HFFc6 (cell line): Measurements from ENCODE around the gene AAGAB. TPM values are rescaled to one million over a fixed set of nuclear protein-coding genes. Genes with fewer than 3 reads are reported as not detected.

Source experiments
- DNase-seq: peaks from one replicate; pipeline ENCODE4 v3.0.0-alpha.2; 2018
- H3K27ac Mint-ChIP-seq: 2 replicates; pipeline ENCODE4 v1.8.0; 2020; ENCODE audit warnings: mild to moderate bottlenecking, mixed read lengths
- H3K27me3 Mint-ChIP-seq: 2 replicates; pipeline ENCODE4 v1.8.0; 2021; ENCODE audit warnings: mild to moderate bottlenecking, moderate library complexity, mixed read lengths; ENCODE audit not compliant: insufficient read depth
- H3K36me3 Mint-ChIP-seq: 2 replicates; pipeline ENCODE4 v1.8.0; 2021; ENCODE audit warnings: low read depth, mixed read lengths
- H3K4me1 Mint-ChIP-seq: 2 replicates; pipeline ENCODE4 v1.8.0; 2020; ENCODE audit warnings: low read depth, mixed read lengths
- H3K4me3 Mint-ChIP-seq: 2 replicates; pipeline ENCODE4 v1.8.0; 2020; ENCODE audit warnings: mild to moderate bottlenecking, moderate library complexity, mixed read lengths
- H3K9me3 Mint-ChIP-seq: 2 replicates; pipeline ENCODE4 v1.8.0; 2020; ENCODE audit warnings: mild to moderate bottlenecking, mixed read lengths
- total RNA-seq, 6 experiments: library from RNA; stranded (reverse); fragmentation: NEBNext Ultra II Directional; extraction: Animal tissue kit (Norgen Biotek cat#: 25700); gene quantifications; 2 replicates in 1 of 6; 3 replicates in 5 of 6; pipeline ENCODE4 v1.2.3, GENCODE V29; 2021
- TF ChIP-seq, protein P1 (sequence below): fragments of 200-600 bp; sonication (generic); IDR thresholded peaks from 2 replicates; pipeline ENCODE4 v1.5.0; 2021; ENCODE audit warnings: antibody characterized with exemption, mild to moderate bottlenecking

AAGAB gene
- total RNA-seq, 6 experiments from 2014 or later, result 41.0 to 45.7 (median 42.0) TPM

DNA sequence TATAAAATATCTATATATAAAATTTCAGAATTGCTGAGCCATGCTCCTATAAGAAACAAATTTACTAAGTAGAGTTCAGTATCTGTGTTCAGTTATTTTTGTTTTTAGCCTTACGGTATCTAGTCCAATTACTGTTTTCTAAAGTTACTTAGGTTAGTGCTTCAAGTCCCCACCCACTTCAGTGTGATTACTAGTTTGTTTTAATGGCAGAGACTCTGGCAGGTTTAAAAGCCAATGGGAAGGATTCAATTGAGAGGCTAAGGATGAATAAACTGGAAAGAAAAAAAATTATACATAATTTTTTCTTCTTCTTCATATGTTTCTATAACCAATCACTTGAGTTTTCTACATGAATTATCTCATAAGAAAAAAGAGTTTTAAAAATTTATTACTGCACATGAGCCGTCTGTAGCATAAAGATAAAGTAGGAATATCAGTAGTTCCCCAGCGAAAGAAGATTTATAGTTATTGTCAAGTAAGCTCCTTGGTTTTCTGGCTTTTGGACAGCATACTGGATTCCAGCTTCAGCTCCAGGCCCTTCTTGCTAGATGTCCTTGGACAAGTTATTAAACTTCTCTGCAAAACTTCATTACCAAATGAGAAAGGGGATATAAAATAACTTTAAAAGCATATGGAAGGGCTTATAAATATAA is 46.8 kb downstream of the AAGAB start:
- no peak overlapping the region for H3K4me3 Mint-ChIP-seq

DNA sequence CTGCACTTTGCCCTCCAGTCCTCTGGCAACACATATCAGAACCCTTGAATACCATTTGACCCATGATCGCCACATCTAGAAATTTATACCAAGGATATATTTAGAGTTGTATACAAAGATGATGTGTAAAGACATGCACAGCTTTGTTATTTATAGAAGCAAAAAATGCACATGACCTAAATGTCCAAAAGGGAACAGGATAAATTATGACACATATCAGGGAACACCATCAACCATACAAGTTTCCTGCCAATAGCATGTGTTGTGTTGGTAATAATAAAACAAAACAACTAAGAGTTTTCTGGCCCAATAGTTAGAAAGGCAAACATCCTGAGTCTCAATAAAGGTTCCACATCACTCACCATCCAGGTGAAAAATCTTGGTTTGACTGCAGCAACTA is 51.5 kb downstream of the AAGAB start:
- TF ChIP-seq, protein P1, sequence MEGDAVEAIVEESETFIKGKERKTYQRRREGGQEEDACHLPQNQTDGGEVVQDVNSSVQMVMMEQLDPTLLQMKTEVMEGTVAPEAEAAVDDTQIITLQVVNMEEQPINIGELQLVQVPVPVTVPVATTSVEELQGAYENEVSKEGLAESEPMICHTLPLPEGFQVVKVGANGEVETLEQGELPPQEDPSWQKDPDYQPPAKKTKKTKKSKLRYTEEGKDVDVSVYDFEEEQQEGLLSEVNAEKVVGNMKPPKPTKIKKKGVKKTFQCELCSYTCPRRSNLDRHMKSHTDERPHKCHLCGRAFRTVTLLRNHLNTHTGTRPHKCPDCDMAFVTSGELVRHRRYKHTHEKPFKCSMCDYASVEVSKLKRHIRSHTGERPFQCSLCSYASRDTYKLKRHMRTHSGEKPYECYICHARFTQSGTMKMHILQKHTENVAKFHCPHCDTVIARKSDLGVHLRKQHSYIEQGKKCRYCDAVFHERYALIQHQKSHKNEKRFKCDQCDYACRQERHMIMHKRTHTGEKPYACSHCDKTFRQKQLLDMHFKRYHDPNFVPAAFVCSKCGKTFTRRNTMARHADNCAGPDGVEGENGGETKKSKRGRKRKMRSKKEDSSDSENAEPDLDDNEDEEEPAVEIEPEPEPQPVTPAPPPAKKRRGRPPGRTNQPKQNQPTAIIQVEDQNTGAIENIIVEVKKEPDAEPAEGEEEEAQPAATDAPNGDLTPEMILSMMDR, result no peak
- no peak for DNase-seq
- Mint-ChIP-seq H3K36me3 (peaks cover 72% of the 10 kb centered on the region), H3K27me3 (peaks cover 19% of the 10 kb centered on the region), H3K9me3 (no peaks in the 10 kb centered on the region), H3K4me1 (peaks cover 40% of the 10 kb centered on the region), H3K4me3 (no peak overlapping the region), H3K27ac (no peak overlapping the region)

More for the DNA sequence above, 46.8 kb downstream of the AAGAB start:
- TF ChIP-seq, protein P1, result no peak
- Mint-ChIP-seq H3K4me1 (peaks cover 4% of the 10 kb centered on the region), H3K27ac (no peak overlapping the region), H3K9me3 (no peaks in the 10 kb centered on the region), H3K27me3 (no peaks in the 10 kb centered on the region), H3K36me3 (peaks cover 45% of the 10 kb centered on the region)
- no peak for DNase-seq

DNA sequence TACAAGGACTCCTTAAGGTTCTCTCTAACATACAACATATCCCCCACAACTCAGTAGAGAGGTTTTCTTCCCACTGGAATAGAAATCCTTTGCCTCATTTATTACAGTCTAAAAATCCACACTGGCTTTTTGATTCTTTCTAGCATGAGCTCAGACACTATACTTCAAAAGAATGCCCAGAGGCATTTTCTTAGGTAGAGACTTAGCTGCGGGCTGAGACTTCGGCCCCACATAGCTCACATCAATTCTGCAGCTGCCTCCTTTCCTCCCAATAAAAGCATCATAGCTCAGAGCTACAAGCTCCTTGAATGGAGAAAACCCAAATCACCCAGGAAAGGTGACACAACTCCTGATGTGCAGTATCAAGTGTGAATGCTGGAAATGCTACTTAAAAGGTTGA is 52.4 kb downstream of the AAGAB start:
- no peaks in the 10 kb centered on the region for H3K9me3 Mint-ChIP-seq
- no peak for DNase-seq
- peaks cover 71% of the 10 kb centered on the region for H3K36me3 Mint-ChIP-seq
- H3K27me3 Mint-ChIP-seq, result peaks cover 23% of the 10 kb centered on the region
- peaks cover 49% of the 10 kb centered on the region for H3K4me1 Mint-ChIP-seq
- H3K4me3 Mint-ChIP-seq, result no peak overlapping the region
- TF ChIP-seq, protein P1, result no peak
- H3K27ac Mint-ChIP-seq, result no peak overlapping the region

DNA sequence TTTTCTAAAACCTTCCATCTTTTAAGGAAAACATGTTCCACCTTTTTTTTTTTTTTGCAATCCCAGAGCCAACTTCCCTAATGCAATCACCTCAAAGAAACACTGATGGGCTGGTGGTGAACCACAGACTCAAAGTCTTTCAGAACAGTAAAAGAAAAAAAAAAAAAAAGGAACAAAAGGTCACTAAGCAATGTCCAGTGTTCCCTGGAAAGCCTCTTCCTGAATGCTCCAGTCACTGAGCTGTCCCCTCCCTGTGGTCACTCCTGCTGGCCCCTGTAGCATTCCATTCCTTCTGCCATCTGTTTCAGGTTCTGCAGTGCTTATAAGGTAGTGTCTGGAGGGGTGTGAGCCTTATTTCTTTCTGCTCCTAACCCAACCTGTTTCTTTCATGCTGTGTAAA is 53.3 kb downstream of the AAGAB start:
- Mint-ChIP-seq H3K27me3 (peaks cover 31% of the 10 kb centered on the region), H3K9me3 (peaks cover 5% of the 10 kb centered on the region; the same call in 1 of the 2 replicates), H3K4me1 (peaks cover 59% of the 10 kb centered on the region), H3K4me3 (no peak overlapping the region), H3K36me3 (peaks cover 68% of the 10 kb centered on the region), H3K27ac (peak overlapping the region; percentile 8; the same call in 1 of the 2 replicates)
- TF ChIP-seq, protein P1, result no peak
- DNase-seq, result no peak

DNA sequence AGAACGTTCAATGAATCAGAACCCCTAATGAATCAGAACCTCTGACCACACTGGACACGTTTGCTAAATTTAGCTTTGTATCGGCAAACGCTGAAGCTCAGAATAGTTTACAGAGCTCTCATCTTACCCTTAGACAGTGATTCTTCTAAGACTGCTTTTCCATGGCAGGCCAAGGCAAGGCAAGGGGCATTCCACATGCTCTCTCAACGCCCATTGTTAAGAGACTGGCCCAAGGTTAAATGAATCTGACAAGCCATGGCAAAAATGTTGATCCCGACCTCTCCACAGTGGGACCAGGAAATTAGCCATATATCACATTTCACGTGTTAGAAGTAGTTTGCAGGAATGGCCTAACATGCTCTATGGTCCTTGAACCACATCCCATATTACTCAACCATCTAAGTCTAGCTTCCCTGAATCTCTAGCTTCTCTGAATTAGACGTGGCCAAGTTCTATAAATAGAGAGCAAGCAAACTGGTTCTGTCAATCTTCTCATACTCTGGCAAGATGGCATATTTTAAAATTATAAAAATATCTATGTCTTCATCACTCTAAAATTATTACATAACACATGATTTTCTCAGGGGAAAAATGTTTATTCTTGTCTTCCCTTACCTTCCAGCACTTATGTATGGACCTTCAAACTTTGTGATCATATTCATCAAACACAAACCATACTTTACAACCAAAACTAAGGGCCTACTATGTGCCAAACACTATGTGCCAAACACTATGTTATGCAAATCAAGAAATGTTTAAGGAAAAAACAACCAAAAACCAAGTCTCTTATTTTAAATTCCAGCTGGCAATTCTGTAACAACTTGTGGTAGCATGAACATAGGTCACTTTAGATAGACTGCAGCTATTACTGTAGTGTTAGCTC is 54.3 kb downstream of the AAGAB start:
- DNase-seq, result no peak
- H3K27me3 Mint-ChIP-seq, result peaks cover 38% of the 10 kb centered on the region
- H3K4me3 Mint-ChIP-seq, result peak overlapping the region; percentile 14; the same call in 1 of the 2 replicates
- peak overlapping the region; percentile 62; the same call in 1 of the 2 replicates for H3K27ac Mint-ChIP-seq
- H3K36me3 Mint-ChIP-seq, result peaks cover 68% of the 10 kb centered on the region
- peaks cover 8% of the 10 kb centered on the region; the same call in 1 of the 2 replicates for H3K9me3 Mint-ChIP-seq
- H3K4me1 Mint-ChIP-seq, result peaks cover 68% of the 10 kb centered on the region
- TF ChIP-seq, protein P1, result no peak
